ENCODE results near the gene PDE6B. TPM values are rescaled to one million over a fixed set of nuclear protein-coding genes. Genes with fewer than 3 reads are reported as not detected.

PDE6B gene
- total RNA-seq, 6 donors from 2014 or later: 4.2 to 28.3 (median 9.0) TPM

- H3K4me3 ChIP-seq: no peak overlapping the region
- DNase-seq (peak in 1 of 2 donors; percentile 81), ATAC-seq (ENCODE audit: low FRiP score in 2 of 2) (peak in 1 of 2 donors; percentile 60)
These were observed 31.3 kb downstream of the PDE6B start for GRCh38 chr4:656436-657337.

DNA sequence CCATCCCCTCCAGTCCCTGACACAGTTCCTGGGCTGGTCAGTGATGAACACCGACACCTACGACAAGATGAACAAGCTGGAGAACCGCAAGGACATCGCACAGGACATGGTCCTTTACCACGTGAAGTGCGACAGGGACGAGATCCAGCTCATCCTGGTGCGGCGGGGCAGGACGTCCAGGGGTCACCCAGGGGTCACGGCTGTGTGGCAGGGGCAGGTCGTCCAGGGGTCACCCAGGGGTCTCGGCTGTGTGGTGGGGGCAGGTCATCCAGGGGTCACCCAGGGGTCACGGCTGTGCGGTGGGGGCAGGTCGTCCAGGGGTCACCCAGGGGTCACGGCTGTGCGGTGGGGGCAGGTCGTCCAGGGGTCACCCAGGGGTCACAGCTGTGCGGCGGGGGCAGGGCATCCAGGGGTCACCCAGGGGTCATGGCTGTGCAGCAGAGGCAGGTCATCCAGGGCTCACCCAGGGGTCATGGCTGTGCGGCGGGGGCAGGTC is 32.0 kb downstream of the PDE6B start:
- no peaks in the 10 kb centered on the region for H3K27me3 ChIP-seq
- 88% methylated on average over 13 of the region's 23 CpGs; no CpG with 5 or more reads in 1 of the 2 donors for WGBS, 2 donors
- TF ChIP-seq POLR2A (IDR thresholded peaks at IDR 0.05): no peak
- TF ChIP-seq EP300 (IDR thresholded peaks at IDR 0.05): no peak
- no peak for TF ChIP-seq CTCF (IDR thresholded peaks at IDR 0.05)
- no peak for TF ChIP-seq POLR2AphosphoS5 (IDR thresholded peaks at IDR 0.05)
- no peaks in the 10 kb centered on the region for H3K36me3 ChIP-seq
- H3K9me3 ChIP-seq: no peaks in the 10 kb centered on the region
- no peak overlapping the region for H3K4me3 ChIP-seq
- H3K4me1 ChIP-seq: no peaks in the 10 kb centered on the region
- DNase-seq (peak in 1 of 2 donors; percentile 72), ATAC-seq (ENCODE audit: low FRiP score in 2 of 2) (no peak)
- no peak overlapping the region for H3K27ac ChIP-seq

More at GRCh38 chr4:656436-657337, 31.3 kb downstream of the PDE6B start:
- no peaks in the 10 kb centered on the region for H3K4me1 ChIP-seq
- WGBS, 2 donors: 53 to 77% methylated on average over 12 to 56 of the region's 58 CpGs
- H3K36me3 ChIP-seq: no peaks in the 10 kb centered on the region
- H3K27ac ChIP-seq: no peak overlapping the region
- TF ChIP-seq CTCF (IDR thresholded peaks at IDR 0.05) (no peak), EP300 (IDR thresholded peaks at IDR 0.05) (no peak), POLR2AphosphoS5 (IDR thresholded peaks at IDR 0.05) (no peak), POLR2A (IDR thresholded peaks at IDR 0.05) (no peak)
- H3K27me3 ChIP-seq: peaks cover 0 to 4% (median 0%) of the 10 kb centered on the region in 4 donors
- H3K9me3 ChIP-seq: no peaks in the 10 kb centered on the region

DNA sequence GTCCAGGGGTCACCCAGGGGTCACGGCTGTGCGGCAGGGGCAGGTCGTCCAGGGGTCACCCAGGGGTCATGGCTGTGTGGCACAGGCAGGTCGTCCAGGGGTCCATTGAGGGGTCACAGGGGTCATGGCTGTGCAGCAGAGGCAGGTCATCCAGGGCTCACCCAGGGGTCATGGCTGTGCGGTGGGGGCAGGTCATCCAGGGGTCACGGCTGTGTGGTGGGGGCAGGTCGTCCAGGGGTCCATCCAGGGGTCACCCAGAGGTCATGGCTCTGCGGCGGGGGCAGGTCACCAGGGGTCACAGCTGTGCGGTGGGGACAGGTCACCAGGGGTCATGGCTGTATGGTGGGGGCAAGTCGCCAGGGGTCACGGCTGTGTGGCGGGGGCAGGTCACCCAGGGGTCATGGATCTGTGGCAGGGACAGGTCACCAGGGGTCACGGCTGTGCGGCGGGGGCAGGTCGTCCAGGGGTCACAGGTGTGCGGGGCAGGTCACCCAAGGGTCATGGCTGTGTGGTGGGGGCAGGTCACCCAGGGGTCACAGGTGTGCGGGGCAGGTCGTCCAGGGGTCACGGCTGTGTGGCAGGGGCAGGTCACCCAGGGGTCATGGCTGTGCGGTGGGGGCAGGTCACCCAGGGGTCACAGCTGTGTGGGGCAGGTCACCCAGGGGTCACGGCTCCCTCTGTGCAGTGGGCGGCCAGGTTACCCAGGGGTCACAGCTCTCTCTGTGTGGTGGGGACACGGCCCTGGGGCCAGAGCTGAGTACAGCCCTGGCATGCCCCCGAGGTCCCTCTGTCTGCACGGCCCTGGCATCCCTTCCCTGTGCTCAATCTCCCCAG is 32.7 kb downstream of the PDE6B start:
- H3K4me3 ChIP-seq: no peak overlapping the region
- H3K4me1 ChIP-seq: peaks cover under 1 to 2% (median 2%) of the 10 kb centered on the region in 4 donors
- no peak overlapping the region for H3K27ac ChIP-seq
- DNase-seq (peak in 1 of 2 donors; percentile 69), ATAC-seq (ENCODE audit: low FRiP score in 2 of 2) (no peak)
- H3K27me3 ChIP-seq: no peaks in the 10 kb centered on the region
- TF ChIP-seq POLR2A (IDR thresholded peaks at IDR 0.05) (no peak), POLR2AphosphoS5 (IDR thresholded peaks at IDR 0.05) (no peak), CTCF (IDR thresholded peaks at IDR 0.05) (no peak), EP300 (IDR thresholded peaks at IDR 0.05) (no peak)
- WGBS, 2 donors: 80 to 92% methylated on average over 9 to 17 of the region's 27 CpGs
- H3K9me3 ChIP-seq: no peaks in the 10 kb centered on the region
- H3K36me3 ChIP-seq: no peaks in the 10 kb centered on the region

DNA sequence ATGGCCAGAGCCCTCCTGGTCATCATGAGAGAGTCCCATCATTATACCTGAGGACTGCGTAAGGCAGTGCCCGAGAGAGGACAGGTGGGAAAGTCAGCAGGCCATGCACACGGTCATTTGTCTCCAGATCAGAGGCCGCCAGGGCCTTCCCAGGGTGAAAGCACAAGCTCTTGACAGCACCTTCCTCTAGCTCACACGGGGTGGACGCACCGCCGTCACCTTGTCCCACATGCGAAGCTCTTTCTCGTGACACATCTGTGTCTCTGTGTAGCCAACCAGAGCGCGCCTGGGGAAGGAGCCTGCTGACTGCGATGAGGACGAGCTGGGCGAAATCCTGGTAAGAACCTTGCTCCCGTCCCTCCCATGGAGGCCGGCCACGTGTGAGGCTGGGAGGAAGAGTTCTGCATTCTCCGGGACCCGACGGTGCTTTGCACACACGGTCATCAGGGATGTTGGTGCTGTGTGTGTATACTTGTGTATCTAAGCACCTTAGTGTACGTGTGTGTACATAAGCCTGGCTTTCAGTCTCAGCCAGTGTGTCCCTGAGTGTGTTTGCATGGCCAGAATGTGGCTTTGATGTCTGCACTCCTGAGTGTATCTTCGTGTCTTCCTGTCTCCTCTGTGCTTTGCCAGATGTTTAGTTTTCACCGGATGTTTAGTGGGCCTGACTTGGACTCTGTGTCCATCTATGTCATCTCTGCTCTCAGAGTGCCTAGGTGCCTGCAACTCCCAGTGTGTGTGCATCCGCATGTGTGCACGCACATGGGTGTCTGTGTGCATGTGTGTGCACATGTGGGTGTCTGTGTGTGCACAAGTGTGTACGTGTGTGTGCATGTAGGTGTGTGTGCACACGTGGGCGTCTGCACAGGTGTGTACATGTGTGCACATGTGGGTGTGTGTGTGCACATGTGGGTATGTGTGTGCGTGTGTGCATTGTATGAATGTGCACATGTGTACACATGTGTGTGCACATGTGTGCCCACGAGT is 33.6 kb downstream of the PDE6B start:
- H3K27me3 ChIP-seq: no peaks in the 10 kb centered on the region
- ATAC-seq (ENCODE audit: low FRiP score in 2 of 2) (no peak), DNase-seq (peak in 1 of 2 donors; percentile 52)
- WGBS, 2 donors: 86 to 90% methylated on average over 30 to 32 of the region's 32 CpGs
- H3K4me1 ChIP-seq: peaks cover 3 to 9% (median 6%) of the 10 kb centered on the region in 4 donors
- TF ChIP-seq POLR2AphosphoS5 (IDR thresholded peaks at IDR 0.05) (no peak), EP300 (IDR thresholded peaks at IDR 0.05) (no peak), POLR2A (IDR thresholded peaks at IDR 0.05) (no peak), CTCF (IDR thresholded peaks at IDR 0.05) (no peak)
- H3K27ac ChIP-seq: no peak overlapping the region
- H3K9me3 ChIP-seq: no peaks in the 10 kb centered on the region
- no peaks in the 10 kb centered on the region for H3K36me3 ChIP-seq
- no peak overlapping the region for H3K4me3 ChIP-seq

All from upper lobe of left lung (tissue), 6 donors.